ENCODE measurements around the gene LRP8.

Gene LRP8

GRCh38 chr1:53257454-53258081 is 70.3 kb downstream of the LRP8 start:
- H3K4me3 ChIP-seq (ENCODE audit: low read length), result no peak overlapping the region
- DNase-seq (ENCODE audit: low read depth, low spot score), result no peak

GRCh38 chr1:53256511-53257453 is 71.1 kb downstream of the LRP8 start:
- no peak for DNase-seq (ENCODE audit: low read depth, low spot score)
- H3K4me3 ChIP-seq (ENCODE audit: low read length), result no peak overlapping the region

GRCh38 chr1:53255031-53255430 is 72.8 kb downstream of the LRP8 start:
- no peak for DNase-seq (ENCODE audit: low read depth, low spot score)

GRCh38 chr1:53254011-53254640 is 73.7 kb downstream of the LRP8 start:
- H3K4me3 ChIP-seq (ENCODE audit: low read length), result no peak overlapping the region
- DNase-seq (ENCODE audit: low read depth, low spot score), result no peak

More at GRCh38 chr1:53255031-53255430, 72.8 kb downstream of the LRP8 start:
- no peak overlapping the region for H3K4me3 ChIP-seq (ENCODE audit: low read length)

GRCh38 chr1:53250325-53250724 is 77.5 kb downstream of the LRP8 start:
- H3K4me3 ChIP-seq (ENCODE audit: low read length), result no peak overlapping the region
- no peak for DNase-seq (ENCODE audit: low read depth, low spot score)

- DNase-seq (ENCODE audit: low read depth, low spot score), result no peak
- no peak overlapping the region for H3K4me3 ChIP-seq (ENCODE audit: low read length)
These were observed 78.2 kb downstream of the LRP8 start for GRCh38 chr1:53249706-53250105.

- no peak for DNase-seq (ENCODE audit: low read depth, low spot score)
- H3K4me3 ChIP-seq (ENCODE audit: low read length), result no peak overlapping the region
These were observed 81.4 kb downstream of the LRP8 start for GRCh38 chr1:53246261-53247134.

GRCh38 chr1:53244141-53244540 is 83.7 kb downstream of the LRP8 start:
- DNase-seq (ENCODE audit: low read depth, low spot score), result no peak
- H3K4me3 ChIP-seq (ENCODE audit: low read length), result no peak overlapping the region

GRCh38 chr1:53242381-53242780 is 85.5 kb downstream of the LRP8 start:
- DNase-seq (ENCODE audit: low read depth, low spot score), result no peak
- no peak overlapping the region for H3K4me3 ChIP-seq (ENCODE audit: low read length)

- no peak for DNase-seq (ENCODE audit: low read depth, low spot score)
- no peak overlapping the region for H3K4me3 ChIP-seq (ENCODE audit: low read length)
These were observed 86.0 kb downstream of the LRP8 start for GRCh38 chr1:53241828-53242227.

- H3K4me3 ChIP-seq (ENCODE audit: low read length), result peak within 1 kb of the TSS; percentile 96
- DNase-seq (ENCODE audit: low read depth, low spot score), result peak; percentile 92
These were observed 89.4 kb downstream of the LRP8 start, which contains the start of gene MAGOH for GRCh38 chr1:53238197-53239155. Gene MAGOH (minus strand): TSS chr1:53238518. CDS start chr1:53238448, 70 bp downstream.

- peak overlapping the region; percentile 96 for H3K4me3 ChIP-seq (ENCODE audit: low read length)
- no peak for DNase-seq (ENCODE audit: low read depth, low spot score)
These were observed 90.2 kb downstream of the LRP8 start for GRCh38 chr1:53237638-53238037.

- no peak for DNase-seq (ENCODE audit: low read depth, low spot score)
- peak overlapping the region; percentile 88 for H3K4me3 ChIP-seq (ENCODE audit: low read length)
These were observed 106.9 kb downstream of the LRP8 start for GRCh38 chr1:53220962-53221286.

- peak; percentile 86 for DNase-seq (ENCODE audit: low read depth, low spot score)
- H3K4me3 ChIP-seq (ENCODE audit: low read length), result peak within 1 kb of the TSS; percentile 88
These were observed 107.5 kb downstream of the LRP8 start, which contains the start of gene CZIB for GRCh38 chr1:53220171-53220961. Gene CZIB (minus strand): TSS chr1:53220634. CDS start chr1:53220575, 59 bp downstream.

GRCh38 chr1:53219711-53220110 is 108.2 kb downstream of the LRP8 start:
- DNase-seq (ENCODE audit: low read depth, low spot score), result no peak

GRCh38 chr1:53218201-53218600 is 109.7 kb downstream of the LRP8 start:
- DNase-seq (ENCODE audit: low read depth, low spot score), result no peak
- H3K4me3 ChIP-seq (ENCODE audit: low read length), result no peak overlapping the region

More at GRCh38 chr1:53219711-53220110, 108.2 kb downstream of the LRP8 start:
- H3K4me3 ChIP-seq (ENCODE audit: low read length), result peak overlapping the region; percentile 88

GRCh38 chr1:53214376-53214940 is 113.4 kb downstream of the LRP8 start:
- H3K4me3 ChIP-seq (ENCODE audit: low read length), result no peak overlapping the region
- no peak for DNase-seq (ENCODE audit: low read depth, low spot score)
